T1000 (cell line): ENCODE results near the gene UBAP1L.

Experiments
- DNase-seq: peaks from one replicate; lab custom pipeline; 2025; ENCODE audit warnings: mixed read lengths; lab: John Stamatoyannopoulos, UW

Gene UBAP1L

GRCh38 chr15:65042776-65043327 lies 72.1 kb downstream of the UBAP1L start:
- no peak for DNase-seq
